GM18505 (cell line): ENCODE data around the gene REEP1.

Experiments
- ATAC-seq: cut with Tn5 transposase; IDR thresholded peaks from one replicate; pipeline ENCODE4 v1.9.1; 2021; ENCODE audit not compliant: unreplicated experiment
- POLR2A ChIP-seq: IDR thresholded peaks from 4 replicates; pipeline ENCODE4 v1.6.1; 2011; ENCODE audit warnings: borderline replicate concordance; ENCODE audit not compliant: insufficient read depth, insufficient read length; ENCODE audit errors: extremely low read depth

The REEP1 gene, protein sequence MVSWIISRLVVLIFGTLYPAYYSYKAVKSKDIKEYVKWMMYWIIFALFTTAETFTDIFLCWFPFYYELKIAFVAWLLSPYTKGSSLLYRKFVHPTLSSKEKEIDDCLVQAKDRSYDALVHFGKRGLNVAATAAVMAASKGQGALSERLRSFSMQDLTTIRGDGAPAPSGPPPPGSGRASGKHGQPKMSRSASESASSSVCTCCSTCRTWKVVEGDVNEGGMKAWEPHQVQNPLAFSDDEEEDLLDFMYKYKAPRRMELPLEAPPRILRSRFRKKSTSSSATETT

DNA sequence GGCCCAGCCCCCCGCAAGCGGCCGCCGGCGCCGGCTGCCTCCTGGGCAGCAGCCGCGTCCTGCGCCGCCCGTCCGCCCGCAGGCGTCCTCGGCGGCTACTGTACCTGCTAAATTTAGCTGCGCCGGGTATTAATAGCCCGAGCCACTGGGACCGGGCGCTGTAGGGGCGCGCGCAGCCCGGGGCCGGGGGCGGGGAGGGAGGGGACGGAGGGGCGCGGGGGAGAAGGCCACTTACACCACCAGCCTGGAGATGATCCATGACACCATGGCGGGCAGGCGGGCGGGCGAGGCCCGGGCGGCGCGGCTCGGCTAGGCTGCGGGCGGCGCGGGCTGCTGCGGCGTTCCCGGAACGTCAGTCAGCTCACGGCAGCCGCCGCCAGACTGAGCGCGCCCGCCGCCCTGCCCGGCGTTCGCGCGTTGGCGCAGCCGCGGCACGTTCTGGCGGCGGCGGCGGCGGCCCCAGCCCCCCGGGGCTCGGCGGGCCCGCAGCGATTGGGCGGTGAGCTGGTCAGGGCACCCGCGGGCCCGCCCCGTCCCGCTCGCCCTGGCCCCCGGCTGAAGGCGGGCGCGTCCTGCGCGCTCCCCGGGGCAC, at the start of gene REEP1:
REEP1 (minus strand) TSS at position 383 of the 592 bp plus-strand sequence; CDS start at position 267, 116 bp downstream.
- no peak for ATAC-seq
- TF ChIP-seq POLR2A: no peak

DNA sequence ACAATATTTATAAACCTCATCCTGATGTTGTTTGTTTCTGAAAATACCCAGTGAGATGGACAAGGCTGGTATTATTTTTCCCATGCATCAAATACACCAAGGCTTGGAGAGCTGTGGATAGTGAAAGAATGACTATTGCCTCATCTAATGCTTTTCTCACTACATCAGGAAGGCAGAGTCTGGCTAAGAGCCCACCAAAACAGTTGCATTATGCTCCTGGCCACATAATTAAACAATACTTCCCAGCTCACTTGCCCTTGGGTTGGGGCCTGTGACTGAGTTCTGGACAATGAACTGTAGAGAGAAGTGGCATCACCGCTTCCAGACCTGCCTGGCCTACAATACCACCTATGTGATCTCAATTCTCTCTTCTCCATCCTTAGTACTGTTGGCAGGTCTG, 46.4 kb upstream of the REEP1 start:
- TF ChIP-seq POLR2A: no peak
- ATAC-seq: no peak

DNA sequence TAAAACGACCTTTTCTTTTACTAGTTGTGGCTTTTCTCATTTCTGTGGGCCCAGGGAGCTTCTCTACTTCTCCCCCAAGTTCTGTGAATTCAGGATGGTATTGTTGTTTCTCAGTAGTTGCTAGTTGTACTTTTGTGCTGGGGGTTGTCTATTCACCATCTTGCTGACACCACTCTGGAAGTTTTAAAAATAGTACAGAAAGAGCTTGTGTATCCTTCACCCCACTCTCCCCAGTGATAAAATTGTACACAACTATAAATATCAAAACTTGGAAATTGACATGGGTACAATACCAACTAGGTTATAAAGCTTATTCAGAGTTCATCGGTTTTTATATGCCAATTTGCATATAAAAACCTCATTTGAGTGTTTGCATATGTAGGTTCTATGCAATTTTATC, 45.3 kb upstream of the REEP1 start:
- no peak for ATAC-seq
- TF ChIP-seq POLR2A: no peak

DNA sequence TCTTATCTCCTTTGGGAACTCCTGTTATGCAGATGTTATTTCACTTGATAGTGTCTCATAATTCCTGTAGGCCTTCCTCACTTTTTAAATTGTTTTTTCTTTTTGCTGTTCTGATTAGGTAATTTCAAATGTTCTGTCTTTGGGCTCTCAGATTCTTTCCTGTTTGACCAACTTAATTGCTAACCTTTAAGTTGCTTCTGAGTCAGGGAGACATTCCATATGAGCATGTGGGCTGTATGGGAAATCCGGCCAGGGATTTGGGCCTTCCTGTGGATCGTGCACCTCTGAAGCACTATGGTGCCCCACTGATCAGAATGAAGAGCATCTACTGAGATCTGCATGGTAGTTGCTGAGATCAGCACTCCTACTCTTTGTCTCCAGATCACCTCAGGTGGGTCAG, 44.7 kb upstream of the REEP1 start:
- ATAC-seq: no peak
- no peak for TF ChIP-seq POLR2A

DNA sequence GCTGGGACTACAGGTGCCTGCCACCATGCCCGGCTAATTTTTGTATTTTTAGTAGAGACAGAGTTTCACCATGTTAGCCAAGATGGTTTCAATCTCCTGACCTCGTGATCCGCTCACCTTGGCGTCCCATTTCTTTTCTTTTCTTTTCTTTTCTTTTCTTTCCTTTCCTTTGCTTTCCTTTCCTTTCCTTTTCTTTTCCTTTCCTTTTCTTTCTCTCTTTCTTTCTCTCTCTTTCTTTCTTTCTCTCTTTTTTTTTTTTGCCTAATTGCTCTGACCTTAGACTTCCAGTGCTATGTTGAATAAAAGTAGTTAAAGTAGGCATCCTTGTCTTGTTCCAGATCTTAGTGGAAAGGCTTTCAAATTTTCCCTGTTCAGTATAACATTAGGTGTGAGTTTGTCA, 41.0 kb upstream of the REEP1 start:
- TF ChIP-seq POLR2A: no peak
- ATAC-seq: no peak

DNA sequence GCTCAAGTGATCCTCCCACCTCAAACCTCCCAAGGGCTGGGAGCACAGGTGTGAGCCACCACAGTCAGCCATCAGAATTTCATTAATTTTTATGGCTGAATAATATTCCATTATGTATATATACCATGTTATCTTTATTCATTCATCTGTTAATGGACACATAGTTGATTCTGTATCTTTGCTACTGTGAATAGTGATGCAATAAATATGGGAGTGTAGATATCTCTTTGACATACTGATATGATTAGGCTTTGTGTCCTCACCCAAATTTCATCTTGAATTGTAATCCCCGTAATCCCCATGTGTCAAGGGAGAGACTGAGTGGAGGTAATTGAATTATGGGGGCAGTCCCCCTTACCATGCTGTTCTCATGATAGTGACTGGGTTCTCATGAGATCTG, 38.2 kb upstream of the REEP1 start:
- no peak for TF ChIP-seq POLR2A
- no peak for ATAC-seq

DNA sequence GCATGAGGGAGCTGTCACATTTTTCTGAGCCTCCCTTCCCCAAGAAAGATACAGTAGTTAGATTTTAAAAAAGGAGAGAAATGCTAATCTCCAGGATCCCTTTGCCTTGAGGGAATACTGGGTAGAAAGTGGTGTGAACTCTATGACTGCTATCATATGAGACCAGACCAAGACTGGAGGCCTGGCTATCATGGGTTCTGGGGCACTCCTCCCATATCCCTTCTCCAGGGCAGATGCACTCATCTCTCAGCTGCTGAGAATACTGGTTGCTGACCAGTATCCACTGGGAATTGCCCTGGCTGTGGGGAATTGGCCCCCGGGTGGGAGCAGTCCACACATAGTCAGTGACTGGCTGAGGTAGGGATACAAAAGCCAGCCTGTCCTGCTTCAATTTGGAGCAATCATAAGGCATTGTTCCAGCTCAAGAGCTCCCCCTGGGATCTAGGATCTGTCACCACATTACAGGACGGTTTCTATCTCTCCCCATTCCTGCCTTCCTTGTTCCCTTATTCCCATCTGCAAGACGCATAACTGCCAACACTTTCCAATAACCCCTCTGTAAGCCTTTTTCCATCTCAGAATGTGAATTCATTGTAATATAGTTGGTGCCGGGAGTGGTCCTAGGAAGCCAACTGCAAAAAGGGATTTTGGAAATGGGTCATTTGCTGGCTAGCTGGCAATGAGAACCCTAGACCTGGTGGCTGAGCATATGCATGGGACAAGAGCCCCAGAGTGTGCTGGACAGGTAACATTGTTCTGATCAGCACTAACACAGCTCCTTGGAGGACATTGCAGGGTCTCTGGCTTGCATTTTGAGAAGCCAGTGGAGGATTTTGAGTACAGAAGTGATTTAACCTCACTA, 35.4 kb upstream of the REEP1 start:
- ATAC-seq: no peak
- TF ChIP-seq POLR2A: no peak

DNA sequence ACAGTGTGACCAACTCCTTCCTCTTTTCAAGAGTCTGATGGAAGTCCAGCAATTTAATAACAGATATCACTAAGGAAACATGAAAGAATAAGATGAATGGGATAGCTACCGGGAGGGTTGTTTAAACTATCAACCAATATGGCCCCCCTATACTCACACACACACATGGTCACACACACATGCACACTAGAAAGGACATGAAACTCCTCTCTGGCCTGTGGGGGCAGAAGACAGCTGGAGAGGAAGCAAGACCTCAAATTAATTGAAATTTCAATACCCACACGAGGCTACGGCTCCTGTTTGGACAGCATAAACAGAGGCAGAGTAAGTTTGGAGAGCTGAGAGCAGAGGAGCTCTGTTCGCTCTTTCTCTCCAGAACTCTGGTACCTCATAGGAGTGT, 34.7 kb upstream of the REEP1 start:
- no peak for ATAC-seq
- TF ChIP-seq POLR2A: no peak

DNA sequence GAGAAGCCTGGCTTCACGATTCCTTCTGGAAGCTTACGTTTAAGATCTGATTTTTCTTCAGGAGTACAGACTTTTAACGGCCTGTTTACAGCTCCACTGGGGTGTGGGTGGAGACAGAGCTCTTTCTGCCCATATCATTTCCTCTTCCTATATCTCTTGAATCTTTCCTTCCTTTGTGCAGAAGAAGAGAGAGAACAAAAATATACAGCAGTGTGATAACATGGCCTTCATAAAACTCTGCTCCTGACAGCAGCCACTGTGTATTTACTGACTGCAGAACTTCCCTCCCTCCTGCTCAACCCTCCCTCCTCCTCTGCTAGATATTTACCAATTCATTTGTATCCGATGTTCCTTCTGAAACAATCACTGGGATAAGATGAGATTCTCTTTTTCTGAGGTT, 34.1 kb upstream of the REEP1 start:
- no peak for TF ChIP-seq POLR2A
- no peak for ATAC-seq

DNA sequence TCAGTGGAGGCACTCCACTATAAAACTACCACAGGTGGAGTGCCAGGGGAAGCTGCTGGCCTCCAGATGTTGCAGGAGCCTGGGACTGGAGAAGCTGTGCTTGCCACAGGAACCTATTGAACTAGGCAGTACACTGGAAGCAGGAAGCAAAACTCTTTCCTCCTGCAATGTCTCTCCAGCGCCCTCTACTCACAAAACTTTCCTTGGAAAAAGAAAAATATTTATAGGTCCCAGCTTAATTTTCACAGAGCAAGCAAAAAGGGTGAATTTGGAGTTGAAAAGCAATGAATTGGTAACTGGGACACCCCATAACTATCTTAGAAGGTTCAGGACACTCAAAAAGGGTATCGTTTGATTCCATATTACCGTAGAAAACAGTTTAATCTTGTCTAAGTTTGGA, 33.2 kb upstream of the REEP1 start:
- no peak for ATAC-seq
- TF ChIP-seq POLR2A: no peak

DNA sequence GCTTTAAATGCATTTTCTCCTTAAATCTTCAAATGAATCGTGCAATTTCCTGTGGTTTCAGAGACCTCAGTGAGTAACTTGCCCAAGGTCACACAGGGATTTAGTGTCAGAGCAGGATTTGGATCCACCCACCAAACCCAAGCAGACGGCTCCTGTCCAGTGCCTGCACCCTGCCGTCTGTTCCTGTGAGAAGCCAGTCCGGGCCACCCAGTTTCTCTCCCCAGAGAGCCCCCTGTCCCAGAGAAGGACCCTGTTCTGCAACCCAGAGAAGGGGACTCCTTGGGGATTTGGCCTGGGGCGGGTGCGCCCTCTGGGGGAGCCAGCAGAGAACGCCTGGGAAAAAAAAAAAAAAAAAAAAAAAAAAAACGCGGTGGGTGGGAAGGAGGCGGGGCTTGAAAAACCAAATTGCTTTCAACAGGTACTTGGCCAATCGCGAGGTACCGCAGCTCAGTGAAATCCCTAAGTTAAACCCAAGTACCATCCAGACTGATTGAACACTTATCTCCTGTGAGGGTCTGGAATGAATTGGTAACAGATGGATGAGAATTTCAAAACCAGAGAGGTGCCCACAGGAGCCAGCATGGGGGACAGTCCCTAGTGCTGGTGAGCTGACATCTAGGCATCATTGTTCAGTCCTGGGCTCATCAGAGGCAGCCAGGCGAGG, 30.9 kb upstream of the REEP1 start:
- ATAC-seq: no peak
- TF ChIP-seq POLR2A: no peak

DNA sequence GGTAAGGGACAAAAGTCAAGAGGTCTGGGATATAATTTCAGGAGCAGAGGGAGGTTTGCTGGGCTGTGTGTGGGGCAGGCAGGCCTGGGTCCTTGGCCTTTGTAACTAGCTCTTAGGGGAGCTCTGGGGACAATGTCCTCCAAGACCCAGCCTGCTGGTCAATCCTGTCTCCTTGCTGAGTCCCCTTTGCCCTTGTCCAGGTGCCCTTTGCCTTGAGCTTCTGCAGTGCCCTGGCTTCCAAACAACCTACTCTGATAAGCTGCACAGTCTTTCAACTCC, 30.0 kb upstream of the REEP1 start:
- ATAC-seq: no peak
- no peak for TF ChIP-seq POLR2A

DNA sequence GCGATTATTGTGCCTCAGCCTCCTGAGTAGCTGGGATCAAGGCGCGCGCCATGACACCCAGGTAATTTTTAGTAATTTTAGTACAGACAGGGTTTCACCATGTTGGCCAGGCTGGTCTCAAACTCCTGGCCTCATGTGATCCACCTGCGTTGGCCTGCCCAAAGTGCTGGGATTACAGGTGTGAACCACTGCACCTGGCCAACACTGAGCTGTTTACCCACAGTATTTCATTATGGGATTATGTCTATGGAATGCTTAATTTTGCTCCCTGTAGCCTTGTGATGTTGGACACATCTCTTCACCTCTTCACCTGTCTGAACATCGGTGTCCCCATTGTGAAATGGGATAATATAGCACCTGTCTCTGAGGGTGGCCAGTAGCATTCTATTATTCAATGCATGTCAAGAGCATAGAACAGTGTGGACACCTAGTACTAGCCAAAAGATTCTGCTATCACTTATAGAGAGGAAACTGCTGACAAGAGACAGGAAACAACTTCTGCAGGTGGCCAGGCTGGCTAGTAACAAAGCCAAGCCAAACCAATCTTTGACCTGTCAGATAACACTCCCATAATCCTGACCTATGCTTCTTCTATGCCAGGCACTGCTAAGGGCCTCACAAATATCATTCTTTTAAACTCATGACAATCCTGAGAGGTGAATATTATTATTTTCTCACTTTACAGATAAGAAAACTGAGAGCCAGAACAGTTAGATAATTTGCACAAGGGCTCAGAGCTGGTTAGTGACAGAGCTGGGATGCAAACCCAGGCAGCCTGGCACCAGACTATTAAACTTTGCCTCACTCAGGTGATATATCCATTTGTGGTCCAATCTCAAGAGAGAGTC, 29.4 kb upstream of the REEP1 start:
- TF ChIP-seq POLR2A: no peak
- ATAC-seq: no peak
